Measurements from ENCODE around the gene LY9.
"Not testable (repeated sequence)": the region's sequence is repeated elsewhere in the genome, so short reads cannot be mapped to it uniquely, and the experiment has no call there.

Gene LY9

DNA sequence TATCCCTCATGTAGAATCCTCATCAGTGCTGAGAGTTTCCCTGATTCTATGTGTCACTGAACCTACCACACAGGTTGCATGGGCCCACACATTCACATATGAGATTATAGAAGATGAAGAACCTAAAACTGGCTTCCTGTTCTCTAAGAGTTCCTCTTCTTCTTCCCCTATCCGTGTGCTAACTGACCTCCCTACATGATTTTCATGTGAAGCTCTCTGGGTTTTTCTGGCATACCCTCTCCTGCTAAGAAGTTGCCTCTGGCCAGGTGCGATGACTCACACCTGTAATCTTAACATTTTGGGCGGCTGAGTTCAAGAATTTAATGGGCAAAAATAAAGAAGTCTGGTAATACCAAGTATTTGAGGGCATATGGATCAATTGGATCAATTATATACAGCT, 72.2 kb downstream of the LY9 start:
- no peak overlapping the region for H3K27ac ChIP-seq
- TF ChIP-seq ZFX (IDR thresholded peaks at IDR 0.05) = no peak

DNA sequence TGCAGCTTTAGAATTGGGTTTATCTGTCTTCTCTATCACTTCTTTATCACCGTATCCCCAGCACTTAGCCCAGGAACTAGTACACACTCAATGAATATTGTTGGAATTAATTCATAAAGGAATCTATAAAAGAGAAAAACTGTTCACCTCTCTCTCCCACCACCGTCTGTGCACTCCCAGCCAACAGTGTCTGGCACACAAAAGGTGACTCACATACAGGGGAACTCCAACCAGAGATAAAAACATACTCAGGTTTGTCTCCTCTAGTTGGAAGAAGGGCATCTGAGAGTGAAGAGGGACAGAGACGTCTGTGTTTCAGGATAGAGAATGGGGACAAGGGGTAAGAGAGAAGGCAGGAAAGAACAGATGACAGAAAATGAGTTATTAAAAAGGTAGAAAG, 79.0 kb downstream of the LY9 start:
- H3K27ac ChIP-seq = no peak overlapping the region
- TF ChIP-seq ZFX (IDR thresholded peaks at IDR 0.05) = no peak
- TF ChIP-seq, protein P1, sequence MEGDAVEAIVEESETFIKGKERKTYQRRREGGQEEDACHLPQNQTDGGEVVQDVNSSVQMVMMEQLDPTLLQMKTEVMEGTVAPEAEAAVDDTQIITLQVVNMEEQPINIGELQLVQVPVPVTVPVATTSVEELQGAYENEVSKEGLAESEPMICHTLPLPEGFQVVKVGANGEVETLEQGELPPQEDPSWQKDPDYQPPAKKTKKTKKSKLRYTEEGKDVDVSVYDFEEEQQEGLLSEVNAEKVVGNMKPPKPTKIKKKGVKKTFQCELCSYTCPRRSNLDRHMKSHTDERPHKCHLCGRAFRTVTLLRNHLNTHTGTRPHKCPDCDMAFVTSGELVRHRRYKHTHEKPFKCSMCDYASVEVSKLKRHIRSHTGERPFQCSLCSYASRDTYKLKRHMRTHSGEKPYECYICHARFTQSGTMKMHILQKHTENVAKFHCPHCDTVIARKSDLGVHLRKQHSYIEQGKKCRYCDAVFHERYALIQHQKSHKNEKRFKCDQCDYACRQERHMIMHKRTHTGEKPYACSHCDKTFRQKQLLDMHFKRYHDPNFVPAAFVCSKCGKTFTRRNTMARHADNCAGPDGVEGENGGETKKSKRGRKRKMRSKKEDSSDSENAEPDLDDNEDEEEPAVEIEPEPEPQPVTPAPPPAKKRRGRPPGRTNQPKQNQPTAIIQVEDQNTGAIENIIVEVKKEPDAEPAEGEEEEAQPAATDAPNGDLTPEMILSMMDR (conservative IDR thresholded peaks at IDR 0.05) = no peak

DNA sequence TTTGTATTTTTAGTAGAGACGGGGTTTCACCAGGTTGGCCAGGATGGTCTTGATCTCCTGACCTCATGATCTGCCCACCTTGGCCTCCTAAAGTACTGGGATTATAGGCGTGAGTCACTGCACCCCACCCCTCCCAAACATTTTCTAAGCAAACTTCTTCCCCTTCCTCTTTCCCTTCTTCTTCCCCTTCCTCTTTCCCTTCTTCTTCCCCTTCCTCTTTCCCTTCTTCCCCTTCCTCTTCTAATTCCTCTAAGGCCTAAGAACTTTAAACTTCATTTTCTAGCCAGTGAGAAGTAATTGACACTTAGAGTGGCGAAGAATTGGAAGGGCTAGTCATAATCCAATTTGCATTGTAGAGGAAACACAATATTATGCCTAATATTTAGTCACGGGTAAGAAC, 79.6 kb downstream of the LY9 start:
- H3K27ac ChIP-seq = not testable (repeated sequence)

DNA sequence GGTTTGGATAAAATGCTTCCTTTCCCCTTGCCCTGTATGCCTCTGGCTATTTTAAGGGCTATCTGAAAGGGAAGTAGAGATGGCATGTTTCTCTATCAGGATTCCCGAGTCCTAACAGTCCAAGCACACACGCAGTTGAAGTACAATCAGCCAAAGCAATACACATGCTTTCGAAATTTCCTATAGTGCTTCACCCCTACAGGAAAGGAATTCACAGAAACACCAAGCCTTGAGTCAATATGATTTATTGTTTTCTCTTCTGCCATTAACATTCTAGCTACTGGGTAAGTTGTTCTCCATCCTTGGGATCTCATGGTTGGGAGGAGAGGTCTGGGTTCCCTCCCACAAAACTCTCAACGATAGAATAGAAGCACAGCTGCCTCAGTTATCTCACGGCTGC, 80.3 kb downstream of the LY9 start:
- TF ChIP-seq ZFX (IDR thresholded peaks at IDR 0.05) = no peak
- TF ChIP-seq, protein P1 (conservative IDR thresholded peaks at IDR 0.05) = no peak
- no peak overlapping the region for H3K27ac ChIP-seq

DNA sequence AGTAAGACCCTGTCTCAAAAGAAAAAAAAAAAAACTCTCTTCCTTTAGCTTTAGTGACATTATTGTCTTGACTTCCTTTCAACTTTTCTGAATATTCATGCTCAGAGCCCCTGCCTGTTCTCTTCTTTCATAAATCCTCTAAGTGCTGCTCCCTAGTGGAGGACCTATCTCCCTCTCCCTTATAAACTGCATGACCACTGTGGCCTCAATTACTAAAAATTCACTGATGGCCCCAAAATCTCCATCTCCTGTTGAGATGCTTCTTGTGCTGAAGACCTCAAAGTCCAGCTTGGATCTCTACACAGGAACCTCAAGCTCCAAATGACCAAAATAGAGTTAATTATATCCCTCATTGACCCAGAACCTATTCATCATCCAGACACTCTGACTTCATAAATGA, 81.2 kb downstream of the LY9 start:
- TF ChIP-seq, protein P1 (conservative IDR thresholded peaks at IDR 0.05) = peak; percentile 30
- no peak for TF ChIP-seq ZFX (IDR thresholded peaks at IDR 0.05)
- no peak overlapping the region for H3K27ac ChIP-seq

All from C4-2B (cell line).